ENCODE measurements around the gene TTF2.
"Not testable (repeated sequence)": the region's sequence is repeated elsewhere in the genome, so short reads cannot be mapped to it uniquely, and the experiment has no call there.

The TTF2 gene

GRCh38 chr1:117092594-117092993 lies 32.5 kb downstream of the TTF2 start:
- DNase-seq (ENCODE audit: low read depth in 2 of 2, low spot score in 1 of 2), result no peak

- DNase-seq (ENCODE audit: low read depth in 2 of 2, low spot score in 1 of 2), result no peak
Measured at GRCh38 chr1:117093091-117093534, 33.0 kb downstream of the TTF2 start.

- DNase-seq (ENCODE audit: low read depth in 2 of 2, low spot score in 1 of 2), result peak in 1 of 2 donors; percentile 2
Measured at GRCh38 chr1:117093870-117094621, 33.9 kb downstream of the TTF2 start.

- DNase-seq (ENCODE audit: low read depth in 2 of 2, low spot score in 1 of 2), result no peak
Measured at GRCh38 chr1:117094841-117095604, 34.9 kb downstream of the TTF2 start.

GRCh38 chr1:117096951-117097408 lies 36.9 kb downstream of the TTF2 start:
- no peak for DNase-seq (ENCODE audit: low read depth in 2 of 2, low spot score in 1 of 2)

- no peak for DNase-seq (ENCODE audit: low read depth in 2 of 2, low spot score in 1 of 2)
Measured at GRCh38 chr1:117097443-117097842, 37.3 kb downstream of the TTF2 start.

GRCh38 chr1:117098287-117098890 lies 38.3 kb downstream of the TTF2 start:
- DNase-seq (ENCODE audit: low read depth in 2 of 2, low spot score in 1 of 2), result no peak

GRCh38 chr1:117101334-117101733 lies 41.2 kb downstream of the TTF2 start:
- no peak for DNase-seq (ENCODE audit: low read depth in 2 of 2, low spot score in 1 of 2)

- not testable (repeated sequence) for DNase-seq (ENCODE audit: low read depth in 2 of 2, low spot score in 1 of 2)
Measured at GRCh38 chr1:117101858-117102257, 41.7 kb downstream of the TTF2 start.

- no peak for DNase-seq (ENCODE audit: low read depth in 2 of 2, low spot score in 1 of 2)
Measured at GRCh38 chr1:117104986-117105385, 44.9 kb downstream of the TTF2 start.

GRCh38 chr1:117105722-117106121 lies 45.6 kb downstream of the TTF2 start:
- DNase-seq (ENCODE audit: low read depth in 2 of 2, low spot score in 1 of 2), result no peak

- no peak for DNase-seq (ENCODE audit: low read depth in 2 of 2, low spot score in 1 of 2)
Measured at GRCh38 chr1:117106478-117106877, 46.4 kb downstream of the TTF2 start.

- no peak for DNase-seq (ENCODE audit: low read depth in 2 of 2, low spot score in 1 of 2)
Measured at GRCh38 chr1:117107364-117107763, 47.2 kb downstream of the TTF2 start.

- DNase-seq (ENCODE audit: low read depth in 2 of 2, low spot score in 1 of 2), result no peak
Measured at GRCh38 chr1:117110774-117111173, 50.6 kb downstream of the TTF2 start.

GRCh38 chr1:117112047-117112717 lies 52.1 kb downstream of the TTF2 start:
- DNase-seq (ENCODE audit: low read depth in 2 of 2, low spot score in 1 of 2), result no peak

- DNase-seq (ENCODE audit: low read depth in 2 of 2, low spot score in 1 of 2), result no peak
Measured at GRCh38 chr1:117113199-117113598, 53.1 kb downstream of the TTF2 start.

- no peak for DNase-seq (ENCODE audit: low read depth in 2 of 2, low spot score in 1 of 2)
Measured at GRCh38 chr1:117114877-117115276, 54.8 kb downstream of the TTF2 start.

GRCh38 chr1:117116090-117116783 lies 56.1 kb downstream of the TTF2 start:
- DNase-seq (ENCODE audit: low read depth in 2 of 2, low spot score in 1 of 2), result no peak

GRCh38 chr1:117116784-117117130 lies 56.6 kb downstream of the TTF2 start:
- no peak for DNase-seq (ENCODE audit: low read depth in 2 of 2, low spot score in 1 of 2)

- no peak for DNase-seq (ENCODE audit: low read depth in 2 of 2, low spot score in 1 of 2)
Measured at GRCh38 chr1:117117697-117118096, 57.6 kb downstream of the TTF2 start.

- DNase-seq (ENCODE audit: low read depth in 2 of 2, low spot score in 1 of 2), result no peak
Measured at GRCh38 chr1:117118137-117118536, 58.0 kb downstream of the TTF2 start.
